GM20431 (cell line): Measurements from ENCODE around the gene EIF3L.

ENCODE experiments used
- in situ Hi-C: fragments of 300-500 bp; cut with MseI, MboI; formaldehyde crosslinking; loops from one replicate; pipeline ENCODE4 v1.15.0; 2020; ENCODE audit warnings: low sequenced_read_pairs; ENCODE audit not compliant: unreplicated experiment

EIF3L gene

DNA sequence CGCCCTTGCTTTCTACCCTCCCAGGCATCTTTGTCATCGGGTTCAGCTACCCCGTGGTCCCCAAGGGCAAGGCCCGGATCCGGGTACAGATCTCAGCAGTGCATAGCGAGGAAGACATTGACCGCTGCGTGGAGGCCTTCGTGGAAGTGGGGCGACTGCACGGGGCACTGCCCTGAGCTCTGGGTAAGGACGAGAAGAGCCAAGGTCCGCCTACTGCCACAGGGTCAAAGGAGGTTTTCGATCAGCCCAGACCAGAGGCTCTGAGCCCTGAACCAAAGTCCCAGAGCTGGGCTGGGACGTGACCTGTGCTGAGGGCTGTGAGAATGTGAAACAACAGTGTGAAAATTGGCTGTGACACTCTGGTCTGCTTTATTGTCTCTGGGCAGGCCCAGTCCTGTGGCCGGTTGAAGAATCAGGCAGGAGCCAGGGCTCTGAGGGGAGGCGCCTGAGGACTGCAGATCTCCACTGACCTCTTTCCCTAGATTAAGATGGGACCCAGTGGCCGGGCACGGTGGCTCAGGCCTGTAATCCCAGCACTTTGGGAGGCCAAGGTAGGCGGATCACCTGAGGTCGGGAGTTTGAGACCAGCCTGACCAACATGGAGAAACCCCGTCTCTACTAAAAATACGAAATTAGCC, 32.6 kb upstream of the EIF3L start:
- in situ Hi-C loops: no loop called here

DNA sequence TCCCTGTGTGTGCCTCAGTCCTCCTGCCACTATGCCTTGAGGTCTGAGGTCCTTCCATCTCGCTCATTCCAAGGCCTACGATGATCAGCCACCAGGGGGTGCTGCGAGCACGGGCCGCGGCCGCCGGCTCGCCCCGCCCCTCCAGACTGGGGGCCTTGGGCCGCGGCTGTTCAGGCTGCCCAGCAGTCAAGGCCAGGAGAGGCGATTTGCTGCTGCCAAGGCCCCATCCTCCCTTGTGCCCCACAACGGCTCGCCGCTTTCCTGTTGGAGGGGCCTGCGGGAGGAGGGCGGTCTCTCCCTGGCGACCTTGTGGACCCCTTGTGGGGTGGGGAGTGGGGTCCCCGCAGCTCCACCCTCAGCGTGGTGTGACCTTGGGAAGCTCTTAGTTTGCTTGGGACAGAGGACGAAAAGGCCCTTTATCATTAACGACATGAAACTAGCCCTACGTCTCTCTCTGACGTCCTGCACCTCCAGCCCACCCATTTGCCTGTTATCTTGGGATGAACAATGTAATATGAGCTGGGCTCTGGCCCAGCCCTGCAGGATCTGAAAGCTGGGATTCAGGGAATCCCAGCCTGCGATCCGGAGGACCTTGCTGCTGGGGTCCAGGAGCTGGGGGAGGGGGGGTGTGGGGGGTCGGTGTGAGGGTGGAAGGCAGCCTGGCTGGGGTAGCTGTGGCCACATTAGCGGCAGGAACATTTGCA, 31.4 kb upstream of the EIF3L start:
- in situ Hi-C loops: no loop called here

DNA sequence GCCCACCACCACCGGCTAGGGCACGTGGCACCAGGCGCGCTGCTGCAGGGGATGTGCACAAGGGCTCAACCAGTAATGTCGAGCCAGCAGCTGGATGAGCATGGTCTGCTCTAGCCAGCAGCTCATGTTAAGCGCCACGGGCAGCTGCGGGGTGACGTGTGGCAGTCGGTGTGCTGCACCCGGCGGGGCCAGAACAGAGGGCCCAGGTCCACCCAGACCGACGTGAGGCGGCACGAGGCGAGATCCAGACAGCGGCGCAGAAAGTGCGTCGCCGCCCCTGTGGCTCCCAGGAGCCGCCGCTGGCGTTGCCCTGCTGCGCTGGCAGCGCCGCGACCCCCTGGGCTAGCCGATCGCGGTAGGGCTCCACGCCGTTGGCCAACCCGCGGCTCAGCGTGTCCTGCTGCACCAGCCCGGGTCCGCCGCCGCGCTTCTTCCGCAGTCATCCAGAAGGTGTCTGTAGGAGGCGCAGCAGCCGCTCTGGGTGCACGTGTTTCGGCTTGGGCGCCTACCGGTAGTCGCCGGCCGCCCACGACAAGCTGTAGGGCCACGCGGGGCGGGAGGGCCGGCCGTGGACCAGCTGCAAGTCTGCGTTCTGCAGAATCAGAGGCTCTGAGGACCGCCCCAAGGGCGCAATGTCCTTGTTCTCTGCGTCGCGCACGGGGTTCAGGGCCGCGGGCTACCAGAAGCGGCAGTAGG, 30.7 kb upstream of the EIF3L start:
- in situ Hi-C loops: no loop called here

DNA sequence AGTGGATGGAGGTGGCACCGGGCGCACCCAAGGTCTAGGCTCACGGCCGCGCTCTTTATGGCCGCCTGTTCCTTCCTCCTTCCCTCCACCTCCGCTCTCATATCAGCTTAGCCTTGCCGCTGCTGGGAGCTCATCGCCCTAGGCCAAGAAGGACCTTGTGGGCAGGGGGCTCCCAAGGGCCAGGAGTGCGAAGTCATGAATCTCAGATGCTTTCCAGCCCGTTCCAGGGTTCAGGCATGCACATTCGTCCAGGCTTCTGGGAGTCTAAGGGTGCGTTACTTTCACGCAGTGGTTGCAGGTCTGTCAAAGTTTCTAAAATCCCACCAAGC, 30.1 kb upstream of the EIF3L start:
- in situ Hi-C loops: no loop called here

DNA sequence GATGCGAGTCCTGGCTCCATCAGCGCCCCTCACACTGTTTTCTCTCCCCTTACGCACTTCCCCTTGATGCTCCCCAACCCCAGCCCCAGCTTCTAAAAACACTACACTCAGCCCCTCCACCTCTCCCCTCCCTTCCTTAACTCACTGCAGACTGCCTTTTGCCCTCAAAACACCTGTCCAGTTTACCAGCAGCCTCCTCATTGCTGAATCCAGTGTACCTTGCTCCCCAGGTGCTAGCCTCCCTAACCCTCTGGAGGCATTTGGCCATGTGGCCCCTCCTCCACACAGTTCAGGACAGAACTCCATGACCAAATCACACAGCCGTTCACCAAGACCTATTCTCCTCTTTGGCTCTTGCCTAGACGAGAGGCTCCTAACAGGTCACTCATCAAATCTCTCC, 28.9 kb upstream of the EIF3L start:
- in situ Hi-C loops: no loop called here

DNA sequence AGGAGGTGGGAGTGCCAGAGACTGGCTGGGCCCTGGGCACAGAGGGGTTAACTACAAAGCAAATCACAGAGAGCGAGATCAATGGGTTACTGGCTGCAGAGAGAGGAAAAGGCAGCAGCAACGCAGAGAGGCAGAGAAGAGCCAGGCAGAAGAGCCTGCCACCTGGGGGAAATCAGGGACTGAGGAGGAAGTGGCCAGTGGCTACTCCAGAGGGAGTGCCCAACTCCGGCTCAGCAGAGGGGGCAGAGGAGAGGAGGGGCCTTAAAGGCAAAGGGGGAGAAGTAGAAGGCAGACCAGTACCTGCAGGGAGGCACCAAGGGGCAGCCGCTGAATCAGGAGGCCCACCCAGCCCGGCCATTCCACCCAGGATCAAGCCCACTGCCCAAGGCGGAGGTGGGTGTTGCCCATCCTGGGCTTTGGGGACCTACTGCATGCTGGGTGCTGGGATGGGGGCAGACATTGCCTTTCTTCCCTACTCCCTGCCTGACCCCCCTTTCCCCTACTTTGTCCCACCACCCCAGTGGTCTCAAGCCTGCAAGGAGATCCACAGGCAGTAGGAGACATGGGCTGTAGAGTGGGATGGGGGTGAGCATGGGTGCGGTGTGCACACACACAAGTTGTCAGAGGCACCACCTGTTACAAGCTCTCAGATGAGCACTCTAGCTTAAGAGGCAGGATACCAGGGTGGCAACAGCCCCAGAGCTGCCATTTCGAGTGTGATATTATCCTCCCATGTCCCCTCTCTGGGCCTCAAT, 27.0 kb upstream of the EIF3L start:
- in situ Hi-C loops: no loop called here

DNA sequence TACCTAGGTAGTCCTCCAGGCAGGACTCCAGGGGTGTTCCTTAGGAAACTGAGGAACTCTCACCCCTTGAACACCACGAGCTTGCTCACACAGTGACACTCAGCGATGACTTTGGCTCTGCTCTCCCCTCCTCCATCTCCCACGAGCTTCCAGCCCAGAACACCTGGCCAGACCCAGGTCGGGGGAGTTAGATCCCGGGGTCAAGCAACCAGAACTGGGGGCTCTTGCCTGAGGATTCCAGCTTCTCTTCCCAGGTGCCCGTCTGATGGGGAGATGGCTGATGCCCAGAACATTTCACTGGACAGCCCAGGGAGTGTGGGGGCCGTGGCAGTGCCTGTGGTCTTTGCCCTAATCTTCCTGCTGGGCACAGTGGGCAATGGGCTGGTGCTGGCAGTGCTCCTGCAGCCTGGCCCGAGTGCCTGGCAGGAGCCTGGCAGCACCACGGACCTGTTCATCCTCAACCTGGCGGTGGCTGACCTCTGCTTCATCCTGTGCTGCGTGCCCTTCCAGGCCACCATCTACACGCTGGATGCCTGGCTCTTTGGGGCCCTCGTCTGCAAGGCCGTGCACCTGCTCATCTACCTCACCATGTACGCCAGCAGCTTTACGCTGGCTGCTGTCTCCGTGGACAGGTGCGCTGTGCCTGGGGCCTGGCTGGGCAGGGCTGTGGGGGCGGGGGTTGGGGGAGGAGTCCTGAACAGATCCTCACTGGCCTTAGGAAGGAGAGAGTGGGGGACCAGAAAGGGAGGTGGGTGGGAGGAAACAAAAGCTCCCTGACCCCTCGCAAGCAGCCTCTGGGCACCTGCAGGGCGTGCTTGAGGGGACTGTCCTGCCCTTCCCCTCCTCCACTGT, 25.9 kb upstream of the EIF3L start, which contains the start of gene GALR3:
GALR3 (plus strand) TSS at position 249 of the 852 bp plus-strand sequence; CDS start at position 274, 25 bp downstream.
- in situ Hi-C loops: no loop called here

DNA sequence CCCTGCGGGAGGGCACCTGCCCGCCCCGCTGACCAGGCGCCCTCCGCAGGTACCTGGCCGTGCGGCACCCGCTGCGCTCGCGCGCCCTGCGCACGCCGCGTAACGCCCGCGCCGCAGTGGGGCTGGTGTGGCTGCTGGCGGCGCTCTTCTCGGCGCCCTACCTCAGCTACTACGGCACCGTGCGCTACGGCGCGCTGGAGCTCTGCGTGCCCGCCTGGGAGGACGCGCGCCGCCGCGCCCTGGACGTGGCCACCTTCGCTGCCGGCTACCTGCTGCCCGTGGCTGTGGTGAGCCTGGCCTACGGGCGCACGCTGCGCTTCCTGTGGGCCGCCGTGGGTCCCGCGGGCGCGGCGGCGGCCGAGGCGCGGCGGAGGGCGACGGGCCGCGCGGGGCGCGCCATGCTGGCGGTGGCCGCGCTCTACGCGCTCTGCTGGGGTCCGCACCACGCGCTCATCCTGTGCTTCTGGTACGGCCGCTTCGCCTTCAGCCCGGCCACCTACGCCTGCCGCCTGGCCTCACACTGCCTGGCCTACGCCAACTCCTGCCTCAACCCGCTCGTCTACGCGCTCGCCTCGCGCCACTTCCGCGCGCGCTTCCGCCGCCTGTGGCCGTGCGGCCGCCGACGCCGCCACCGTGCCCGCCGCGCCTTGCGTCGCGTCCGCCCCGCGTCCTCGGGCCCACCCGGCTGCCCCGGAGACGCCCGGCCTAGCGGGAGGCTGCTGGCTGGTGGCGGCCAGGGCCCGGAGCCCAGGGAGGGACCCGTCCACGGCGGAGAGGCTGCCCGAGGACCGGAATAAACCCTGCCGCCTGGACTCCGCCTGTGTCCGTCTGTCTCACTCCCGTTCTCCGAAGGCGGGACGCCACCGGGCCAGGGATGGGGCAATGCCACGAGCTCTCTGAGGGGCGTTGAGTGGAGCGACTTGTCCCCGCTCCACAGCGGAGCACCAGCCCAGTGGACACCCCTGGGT, 24.3 kb upstream of the EIF3L start:
- in situ Hi-C loops: no loop called here

DNA sequence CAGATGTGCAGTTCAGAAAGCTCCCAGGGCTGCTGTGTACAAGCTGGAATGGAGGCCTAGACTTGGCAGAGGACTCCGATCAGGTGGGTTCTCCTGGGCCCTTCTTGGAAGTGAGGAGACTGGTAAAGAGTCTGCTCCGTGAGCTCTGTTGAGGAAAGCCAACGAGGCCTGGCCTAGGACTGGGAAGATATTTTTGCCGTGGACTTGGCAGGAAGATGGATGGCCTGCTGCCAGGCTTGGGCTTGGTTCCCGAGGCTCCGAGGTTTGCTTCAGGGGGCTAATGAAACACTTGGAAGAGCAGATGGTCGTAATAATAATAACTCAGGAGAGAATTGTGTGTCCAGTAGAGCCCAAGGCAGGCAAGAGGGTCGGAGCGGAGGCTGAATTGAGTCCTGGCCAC, 22.2 kb upstream of the EIF3L start:
- in situ Hi-C loops: no loop called here

DNA sequence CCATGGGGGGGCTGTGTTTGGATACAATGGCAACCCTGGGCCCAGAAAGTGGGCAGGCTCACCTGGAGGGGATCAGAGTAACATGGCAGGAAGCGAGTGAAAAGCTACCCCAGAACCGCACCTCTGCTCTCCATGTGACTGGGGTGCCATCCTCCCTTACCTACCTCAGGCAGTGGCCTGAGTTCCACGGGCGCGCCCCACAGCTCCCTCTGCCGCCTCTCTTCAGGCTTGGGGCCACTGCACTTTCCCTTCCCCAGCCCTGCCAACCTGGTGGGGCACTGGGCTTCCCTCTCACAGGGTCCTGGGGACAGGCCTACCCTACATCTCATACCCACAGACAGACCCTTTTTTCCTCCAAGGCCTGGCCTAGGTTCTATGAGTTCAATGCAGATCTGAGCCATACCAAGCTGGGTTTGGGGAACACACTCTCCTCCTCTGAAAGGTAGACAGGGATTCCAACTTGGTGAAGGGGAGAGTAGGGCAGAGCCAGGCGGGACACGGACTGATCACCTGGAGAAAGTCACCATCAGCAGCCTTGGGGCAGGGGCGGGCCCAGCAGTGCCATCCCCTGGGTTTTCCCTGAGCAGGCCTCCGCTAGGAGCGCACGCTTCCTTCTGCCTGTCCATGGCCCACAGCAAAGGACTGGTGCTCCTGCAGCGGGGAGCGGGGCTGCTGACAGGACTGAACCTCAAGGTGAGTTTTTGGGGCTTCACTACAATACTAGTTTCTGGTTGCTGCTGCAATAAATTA, 19.0 kb upstream of the EIF3L start:
- in situ Hi-C loops: no loop called here

DNA sequence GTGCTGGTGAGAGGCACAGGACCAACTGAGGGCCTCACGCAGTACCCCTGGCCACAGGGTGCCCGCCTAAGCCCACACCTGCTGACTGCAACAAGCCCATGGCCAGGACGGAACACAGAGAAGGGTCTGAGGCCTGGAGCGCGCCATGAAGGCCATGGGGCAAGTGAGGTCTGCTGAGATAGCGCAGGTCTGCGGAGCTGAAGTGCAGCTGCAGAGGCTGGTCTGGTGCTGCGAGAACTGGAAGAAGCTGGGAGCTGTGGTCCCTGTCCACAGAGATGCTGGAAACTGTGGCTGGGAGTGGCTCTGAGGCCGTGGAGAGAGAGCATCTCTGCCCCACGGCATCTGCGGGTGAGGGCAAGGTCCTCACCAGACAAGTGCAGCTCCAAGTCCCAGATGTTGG, 17.7 kb upstream of the EIF3L start:
- in situ Hi-C loops: no loop called here

DNA sequence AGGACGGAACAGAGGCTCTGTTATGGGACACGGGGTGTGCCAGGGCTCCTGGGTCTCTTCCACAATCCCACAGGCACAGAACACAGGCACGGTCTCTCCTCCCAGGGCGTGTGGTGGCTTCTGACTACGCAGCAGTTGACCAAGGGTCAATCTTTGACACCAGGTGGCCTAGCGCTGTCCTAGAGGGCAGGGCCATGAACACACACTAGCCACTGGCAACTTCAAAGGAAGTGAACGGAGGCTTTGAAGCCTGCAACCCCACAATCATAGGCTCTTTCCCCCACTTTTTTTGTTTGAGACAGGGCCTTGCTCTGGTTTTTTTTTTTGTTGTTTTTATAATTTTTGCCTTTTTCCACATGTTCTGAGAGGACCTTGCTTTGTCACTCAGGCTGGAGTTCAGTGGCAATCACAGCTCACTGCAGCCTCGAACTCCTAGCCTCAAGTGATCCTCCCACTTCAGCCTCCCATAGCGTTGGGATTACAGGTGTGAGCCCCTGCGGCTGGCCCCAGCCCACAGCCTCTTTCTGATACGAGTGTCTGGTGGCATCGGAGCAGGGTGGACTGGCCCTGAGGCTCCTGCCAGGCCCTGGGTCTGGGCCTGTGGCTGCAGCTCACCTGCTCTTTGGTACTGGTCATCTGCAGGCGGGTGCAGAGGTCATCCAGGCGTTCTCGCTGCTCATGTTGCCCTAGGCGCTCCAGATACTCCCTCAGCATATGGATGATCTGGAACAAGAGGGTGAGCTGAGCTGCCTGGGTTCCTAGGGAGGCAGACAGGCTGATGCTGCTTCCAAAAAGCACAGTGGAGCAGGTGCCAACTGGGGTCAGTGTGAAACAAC, 17.0 kb upstream of the EIF3L start:
- in situ Hi-C loops: no loop called here

DNA sequence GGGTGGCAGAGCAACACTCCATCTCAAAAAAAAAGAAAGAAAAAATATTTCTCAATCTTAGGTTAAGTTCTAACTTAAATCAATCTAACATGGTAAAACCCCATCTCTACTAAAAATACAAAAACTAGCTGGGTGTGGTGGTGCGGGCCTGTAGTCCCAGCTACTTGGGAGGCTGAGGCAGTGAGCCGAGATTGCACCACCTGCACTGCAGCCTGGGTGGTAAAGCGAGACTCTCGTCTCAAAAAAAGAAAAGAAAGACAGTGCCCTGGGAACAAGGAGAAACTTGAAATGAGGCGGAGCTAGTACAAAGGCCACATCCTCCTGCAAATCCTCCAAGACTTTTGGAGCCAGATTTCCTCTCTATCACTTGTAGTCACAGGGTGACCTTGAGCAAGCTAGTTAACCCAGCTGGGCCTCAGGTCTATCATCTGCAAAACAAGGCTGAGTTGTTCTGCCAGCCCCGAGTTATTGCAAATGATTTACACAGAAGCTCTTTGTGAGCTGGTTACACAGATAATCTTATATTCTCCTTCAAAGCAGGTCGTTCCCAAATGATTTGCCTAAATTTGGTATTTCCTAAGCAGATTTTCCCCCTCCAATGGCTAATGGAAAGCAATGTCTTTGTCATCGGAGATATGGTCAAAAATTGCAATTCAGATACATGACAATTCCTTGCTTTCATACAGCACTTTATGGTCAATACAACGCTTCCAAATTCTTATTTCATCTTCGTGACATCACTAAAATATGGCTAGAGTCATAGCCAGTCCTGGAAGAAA, 7.0 kb upstream of the EIF3L start:
- in situ Hi-C loops: no loop called here

DNA sequence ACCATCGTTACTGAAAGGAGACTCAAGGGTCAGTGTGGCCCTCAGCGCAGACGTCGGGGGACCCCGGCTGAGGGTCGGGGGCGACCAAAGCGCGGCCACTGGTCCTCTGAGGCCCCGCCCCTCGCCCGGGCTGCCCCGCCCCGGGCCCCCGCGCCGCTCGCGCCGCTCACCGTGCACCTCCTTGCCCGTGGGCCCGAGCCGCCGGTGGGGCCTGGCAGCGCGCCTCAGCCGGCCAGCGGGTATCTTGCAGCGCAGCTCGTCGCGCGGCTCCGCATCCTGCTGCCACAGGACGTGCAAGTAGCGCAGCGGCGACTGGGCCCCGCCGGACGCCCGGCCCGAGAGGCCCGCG, 5.5 kb upstream of the EIF3L start:
- in situ Hi-C loops: no loop called here

DNA sequence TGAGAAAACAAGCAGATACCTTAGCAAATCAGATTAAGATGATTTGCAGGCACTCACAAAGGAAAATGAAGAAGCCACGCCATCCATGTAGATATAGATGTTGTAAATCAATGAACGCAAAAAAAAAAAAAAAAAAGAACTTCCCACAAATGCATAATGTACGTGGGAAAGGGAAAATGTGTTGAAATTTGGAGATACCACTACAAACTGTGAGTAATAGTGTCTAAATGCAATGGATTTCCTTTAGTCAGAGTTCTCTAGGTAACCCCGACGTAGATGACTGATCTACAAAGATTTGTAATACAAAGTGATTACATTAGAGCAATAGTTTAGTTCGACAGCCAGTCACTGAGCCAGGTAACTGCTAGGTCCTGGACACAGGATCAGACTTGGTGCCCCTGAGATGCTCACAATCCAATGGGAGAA, 4.3 kb upstream of the EIF3L start:
- in situ Hi-C loops: no loop called here

DNA sequence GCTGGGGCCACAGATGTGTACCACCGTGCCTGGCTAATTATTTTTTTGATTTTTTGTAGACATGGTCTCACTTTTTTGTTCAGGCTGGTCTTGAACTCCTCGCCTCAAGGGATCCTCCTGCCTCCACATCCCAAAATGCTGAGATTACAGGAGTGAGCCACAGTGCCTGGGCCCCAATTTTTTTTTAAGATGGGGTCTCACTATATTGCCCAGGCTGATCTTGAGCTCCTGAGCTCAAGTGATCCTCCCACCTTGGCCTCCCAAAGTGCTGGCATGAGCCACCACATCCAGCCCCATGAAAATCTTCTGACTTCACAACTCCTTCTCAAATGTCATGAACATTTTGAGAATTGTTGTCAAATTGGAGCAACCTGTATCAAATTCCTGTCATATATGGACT, 2.8 kb upstream of the EIF3L start:
- in situ Hi-C loops: no loop called here
